Measurements from ENCODE around the gene SMAP1. TPM values are rescaled to one million over a fixed set of nuclear protein-coding genes. Genes with fewer than 3 reads are reported as not detected.

The SMAP1 gene
- total RNA-seq, 1 experiment from 2014 or later, result 19.5 TPM

- no peaks in the 10 kb centered on the region for H3K27me3 ChIP-seq (replicated peaks)
- no peaks in the 10 kb centered on the region for H3K36me3 ChIP-seq
- no peak overlapping the region for H3K4me3 ChIP-seq
- no peaks in the 10 kb centered on the region for H3K4me1 ChIP-seq (replicated peaks)
- no peak for DNase-seq (ENCODE audit: low read depth in 1 of 2, low spot score in 2 of 2)
- H3K9me3 ChIP-seq (replicated peaks), result no peaks in the 10 kb centered on the region
- no peak overlapping the region for H3K27ac ChIP-seq
These were observed 33.5 kb downstream of the SMAP1 start for GRCh38 chr6:70700922-70701876.

GRCh38 chr6:70705772-70706171 lies 38.1 kb downstream of the SMAP1 start:
- Histone ChIP-seq H3K4me1 (replicated peaks) (no peaks in the 10 kb centered on the region), H3K36me3 (no peaks in the 10 kb centered on the region), H3K27me3 (replicated peaks) (no peaks in the 10 kb centered on the region), H3K9me3 (replicated peaks) (no peaks in the 10 kb centered on the region), H3K27ac (no peak overlapping the region), H3K4me3 (no peak overlapping the region)
- no peak for DNase-seq (ENCODE audit: low read depth in 1 of 2, low spot score in 2 of 2)

GRCh38 chr6:70706491-70707123 lies 38.9 kb downstream of the SMAP1 start:
- Histone ChIP-seq H3K4me3 (no peak overlapping the region), H3K36me3 (no peaks in the 10 kb centered on the region), H3K9me3 (replicated peaks) (no peaks in the 10 kb centered on the region), H3K27ac (no peak overlapping the region), H3K27me3 (replicated peaks) (no peaks in the 10 kb centered on the region), H3K4me1 (replicated peaks) (no peaks in the 10 kb centered on the region)
- peak in 1 of 2 experiments; percentile 31 for DNase-seq (ENCODE audit: low read depth in 1 of 2, low spot score in 2 of 2)

GRCh38 chr6:70707893-70708292 lies 40.2 kb downstream of the SMAP1 start:
- no peak overlapping the region for H3K4me3 ChIP-seq
- no peak for DNase-seq (ENCODE audit: low read depth in 1 of 2, low spot score in 2 of 2)
- no peaks in the 10 kb centered on the region for H3K36me3 ChIP-seq
- H3K4me1 ChIP-seq (replicated peaks), result no peaks in the 10 kb centered on the region
- H3K27me3 ChIP-seq (replicated peaks), result no peaks in the 10 kb centered on the region
- H3K9me3 ChIP-seq (replicated peaks), result no peaks in the 10 kb centered on the region; the same call in 1 of the 2 replicates
- no peak overlapping the region for H3K27ac ChIP-seq

- Histone ChIP-seq H3K4me3 (no peak overlapping the region), H3K9me3 (replicated peaks) (no peaks in the 10 kb centered on the region; the same call in 1 of the 2 replicates), H3K36me3 (no peaks in the 10 kb centered on the region), H3K27ac (no peak overlapping the region), H3K4me1 (replicated peaks) (no peaks in the 10 kb centered on the region), H3K27me3 (replicated peaks) (no peaks in the 10 kb centered on the region)
- no peak for DNase-seq (ENCODE audit: low read depth in 1 of 2, low spot score in 2 of 2)
These were observed 40.8 kb downstream of the SMAP1 start for GRCh38 chr6:70708448-70708847.

- H3K4me1 ChIP-seq (replicated peaks), result no peaks in the 10 kb centered on the region
- no peak for DNase-seq (ENCODE audit: low read depth in 1 of 2, low spot score in 2 of 2)
- no peaks in the 10 kb centered on the region for H3K27me3 ChIP-seq (replicated peaks)
- no peak overlapping the region for H3K4me3 ChIP-seq
- no peak overlapping the region for H3K27ac ChIP-seq
- H3K9me3 ChIP-seq (replicated peaks), result no peaks in the 10 kb centered on the region; the same call in 1 of the 2 replicates
- no peaks in the 10 kb centered on the region for H3K36me3 ChIP-seq
These were observed 42.1 kb downstream of the SMAP1 start for GRCh38 chr6:70709826-70710225.

- H3K27me3 ChIP-seq (replicated peaks), result no peaks in the 10 kb centered on the region
- no peaks in the 10 kb centered on the region for H3K4me1 ChIP-seq (replicated peaks)
- no peak overlapping the region for H3K27ac ChIP-seq
- no peak overlapping the region for H3K4me3 ChIP-seq
- DNase-seq (ENCODE audit: low read depth in 1 of 2, low spot score in 2 of 2), result no peak
- H3K36me3 ChIP-seq, result no peaks in the 10 kb centered on the region
- no peaks in the 10 kb centered on the region; the same call in 1 of the 2 replicates for H3K9me3 ChIP-seq (replicated peaks)
These were observed 47.1 kb downstream of the SMAP1 start for GRCh38 chr6:70714716-70715257.

- Histone ChIP-seq H3K27me3 (replicated peaks) (no peaks in the 10 kb centered on the region), H3K4me1 (replicated peaks) (no peaks in the 10 kb centered on the region), H3K27ac (no peak overlapping the region), H3K4me3 (no peak overlapping the region), H3K36me3 (no peaks in the 10 kb centered on the region), H3K9me3 (replicated peaks) (no peaks in the 10 kb centered on the region; the same call in 1 of the 2 replicates)
- no peak for DNase-seq (ENCODE audit: low read depth in 1 of 2, low spot score in 2 of 2)
These were observed 49.5 kb downstream of the SMAP1 start for GRCh38 chr6:70717038-70717801.

GRCh38 chr6:70724524-70724923 lies 56.8 kb downstream of the SMAP1 start:
- DNase-seq (ENCODE audit: low read depth in 1 of 2, low spot score in 2 of 2), result no peak
- H3K27ac ChIP-seq, result no peak overlapping the region
- no peaks in the 10 kb centered on the region for H3K27me3 ChIP-seq (replicated peaks)
- H3K4me1 ChIP-seq (replicated peaks), result no peaks in the 10 kb centered on the region
- H3K36me3 ChIP-seq, result no peaks in the 10 kb centered on the region
- H3K9me3 ChIP-seq (replicated peaks), result no peaks in the 10 kb centered on the region
- H3K4me3 ChIP-seq, result no peak overlapping the region

GRCh38 chr6:70725817-70726415 lies 58.2 kb downstream of the SMAP1 start:
- H3K4me3 ChIP-seq, result no peak overlapping the region
- H3K27ac ChIP-seq, result no peak overlapping the region
- H3K4me1 ChIP-seq (replicated peaks), result no peaks in the 10 kb centered on the region
- DNase-seq (ENCODE audit: low read depth in 1 of 2, low spot score in 2 of 2), result no peak
- no peaks in the 10 kb centered on the region for H3K27me3 ChIP-seq (replicated peaks)
- no peaks in the 10 kb centered on the region for H3K9me3 ChIP-seq (replicated peaks)
- H3K36me3 ChIP-seq, result no peaks in the 10 kb centered on the region

GRCh38 chr6:70734381-70734780 lies 66.7 kb downstream of the SMAP1 start:
- no peak for DNase-seq (ENCODE audit: low read depth in 1 of 2, low spot score in 2 of 2)
- H3K27me3 ChIP-seq (replicated peaks), result no peaks in the 10 kb centered on the region
- no peaks in the 10 kb centered on the region for H3K4me1 ChIP-seq (replicated peaks)
- H3K4me3 ChIP-seq, result no peak overlapping the region
- H3K27ac ChIP-seq, result no peak overlapping the region
- H3K36me3 ChIP-seq, result no peaks in the 10 kb centered on the region
- H3K9me3 ChIP-seq (replicated peaks), result no peaks in the 10 kb centered on the region

GRCh38 chr6:70734979-70735378 lies 67.3 kb downstream of the SMAP1 start:
- no peaks in the 10 kb centered on the region for H3K4me1 ChIP-seq (replicated peaks)
- DNase-seq (ENCODE audit: low read depth in 1 of 2, low spot score in 2 of 2), result no peak
- no peaks in the 10 kb centered on the region for H3K27me3 ChIP-seq (replicated peaks)
- H3K4me3 ChIP-seq, result no peak overlapping the region
- no peak overlapping the region for H3K27ac ChIP-seq
- no peaks in the 10 kb centered on the region for H3K9me3 ChIP-seq (replicated peaks)
- H3K36me3 ChIP-seq, result no peaks in the 10 kb centered on the region

GRCh38 chr6:70735513-70735912 lies 67.8 kb downstream of the SMAP1 start:
- Histone ChIP-seq H3K4me1 (replicated peaks) (no peaks in the 10 kb centered on the region), H3K27ac (no peak overlapping the region), H3K4me3 (no peak overlapping the region), H3K9me3 (replicated peaks) (no peaks in the 10 kb centered on the region), H3K36me3 (no peaks in the 10 kb centered on the region), H3K27me3 (replicated peaks) (no peaks in the 10 kb centered on the region)
- DNase-seq (ENCODE audit: low read depth in 1 of 2, low spot score in 2 of 2), result no peak
